Measurements from ENCODE around the gene TDRD12.

DNA sequence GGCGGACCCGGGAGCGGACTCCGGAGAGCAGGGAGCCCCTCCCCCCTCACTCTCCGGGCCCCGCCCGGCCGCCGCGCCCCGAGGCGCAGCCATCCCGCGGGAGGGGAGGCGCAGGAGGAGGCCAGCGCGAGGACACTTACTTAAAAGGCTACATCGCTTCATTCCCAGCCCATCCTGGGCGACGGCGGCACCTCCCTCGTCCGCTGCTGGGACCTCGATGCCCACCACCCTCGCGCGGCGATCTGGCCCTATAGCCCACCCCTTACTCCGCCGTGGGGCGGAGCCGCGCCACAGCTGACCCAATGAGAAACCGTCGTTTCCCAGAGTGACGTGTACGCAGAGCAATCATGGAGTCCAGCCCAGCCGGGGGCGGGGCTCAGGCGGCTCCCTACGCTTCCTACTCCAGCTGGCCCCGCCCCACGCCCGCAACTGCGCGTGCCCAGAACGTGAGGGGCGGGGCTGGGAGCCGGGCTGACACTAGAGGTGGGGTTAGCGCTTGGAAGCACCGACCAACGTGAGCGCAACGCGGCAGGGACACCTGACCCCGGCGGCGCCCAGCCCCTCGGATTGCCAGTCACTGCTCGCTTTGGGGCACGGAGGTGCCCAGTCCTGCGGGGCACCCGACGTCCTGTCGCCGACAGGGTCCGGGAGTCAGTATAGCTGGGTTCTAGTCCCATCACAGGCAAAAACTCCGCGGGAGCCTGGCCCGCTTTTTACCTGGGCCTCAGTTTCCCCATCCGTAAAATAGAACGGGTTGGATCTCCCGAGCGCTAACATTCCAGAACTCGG lies 44.4 kb upstream of the TDRD12 start, which contains the start of gene ANKRD27:
- TF ChIP-seq, protein P1, sequence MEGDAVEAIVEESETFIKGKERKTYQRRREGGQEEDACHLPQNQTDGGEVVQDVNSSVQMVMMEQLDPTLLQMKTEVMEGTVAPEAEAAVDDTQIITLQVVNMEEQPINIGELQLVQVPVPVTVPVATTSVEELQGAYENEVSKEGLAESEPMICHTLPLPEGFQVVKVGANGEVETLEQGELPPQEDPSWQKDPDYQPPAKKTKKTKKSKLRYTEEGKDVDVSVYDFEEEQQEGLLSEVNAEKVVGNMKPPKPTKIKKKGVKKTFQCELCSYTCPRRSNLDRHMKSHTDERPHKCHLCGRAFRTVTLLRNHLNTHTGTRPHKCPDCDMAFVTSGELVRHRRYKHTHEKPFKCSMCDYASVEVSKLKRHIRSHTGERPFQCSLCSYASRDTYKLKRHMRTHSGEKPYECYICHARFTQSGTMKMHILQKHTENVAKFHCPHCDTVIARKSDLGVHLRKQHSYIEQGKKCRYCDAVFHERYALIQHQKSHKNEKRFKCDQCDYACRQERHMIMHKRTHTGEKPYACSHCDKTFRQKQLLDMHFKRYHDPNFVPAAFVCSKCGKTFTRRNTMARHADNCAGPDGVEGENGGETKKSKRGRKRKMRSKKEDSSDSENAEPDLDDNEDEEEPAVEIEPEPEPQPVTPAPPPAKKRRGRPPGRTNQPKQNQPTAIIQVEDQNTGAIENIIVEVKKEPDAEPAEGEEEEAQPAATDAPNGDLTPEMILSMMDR (IDR thresholded peaks at IDR 0.05): no peak
- no peak for TF ChIP-seq POLR2A (IDR thresholded peaks at IDR 0.05)
- TF ChIP-seq POLR2AphosphoS5 (IDR thresholded peaks at IDR 0.05; ENCODE audit: insufficient read depth in 1 of 2, low read depth in 1 of 2): peak; percentile 82 to 86
